Measurements from ENCODE around the gene PPP1R11. TPM values are rescaled to one million over a fixed set of nuclear protein-coding genes. Genes with fewer than 3 reads are reported as not detected.

The PPP1R11 gene
- total and polyA plus RNA-seq, 9 of the 15 experiments (the other 6 are each of a cell fraction or from before 2014, with no cell fraction given) = 17.8 to 94.8 (median 44.6) TPM

- TF ChIP-seq ZFPM2 (CRISPR knock-in tag; IDR thresholded peaks at IDR 0.05) (no peak), JUN (IDR thresholded peaks at IDR 0.05; ENCODE audit: borderline replicate concordance, low read depth, low read length) (no peak), JUN (CRISPR knock-in tag; IDR thresholded peaks at IDR 0.05; ENCODE audit: borderline replicate concordance) (peak; percentile 88; the same call in 1 of the 2 replicates), NR2C2 (CRISPR knock-in tag; IDR thresholded peaks at IDR 0.05) (no peak; the same call in 1 of the 2 replicates), NR2C2 (tag; IDR thresholded peaks at IDR 0.05) (no peak; the same call in 1 of the 2 replicates), ZSCAN32 (CRISPR knock-in tag; IDR thresholded peaks at IDR 0.05) (no peak), SMAD1 (IDR thresholded peaks at IDR 0.05; ENCODE audit: low read depth, low read length, partially characterized antibody) (no peak), CHAMP1 (IDR thresholded peaks at IDR 0.05) (no peak), TAF7 (tag; IDR thresholded peaks at IDR 0.05) (0 out of 2 replicates have a peak, but pooled peaks have one; percentile 28), HEY1 (CRISPR knock-in tag; IDR thresholded peaks at IDR 0.05; ENCODE audit: borderline replicate concordance) (no peak), ZKSCAN3 (CRISPR knock-in tag; IDR thresholded peaks at IDR 0.05) (no peak), HLTF (IDR thresholded peaks at IDR 0.05) (peak; percentile 80), ZNF24 (IDR thresholded peaks at IDR 0.05) (no peak), ARID4B (CRISPR knock-in tag; IDR thresholded peaks at IDR 0.05) (peak; percentile 78; the same call in 1 of the 2 replicates)
- TF ChIP-seq, protein P1, sequence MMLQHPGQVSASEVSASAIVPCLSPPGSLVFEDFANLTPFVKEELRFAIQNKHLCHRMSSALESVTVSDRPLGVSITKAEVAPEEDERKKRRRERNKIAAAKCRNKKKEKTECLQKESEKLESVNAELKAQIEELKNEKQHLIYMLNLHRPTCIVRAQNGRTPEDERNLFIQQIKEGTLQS (IDR thresholded peaks at IDR 0.05) = no peak
- TF ChIP-seq, protein P1 (CRISPR knock-in tag; conservative IDR thresholded peaks at IDR 0.05) = no peak
Measured at GRCh38 chr6:30067460-30068139, 602 bp downstream of the PPP1R11 start (continued).
